HCT116 (cell line): ENCODE results near the gene ADGRD1. TPM values are rescaled to one million over a fixed set of nuclear protein-coding genes. Genes with fewer than 3 reads are reported as not detected.

Source experiments
- ATAC-seq: fragments of 200-7000 bp; cut with Tn5 transposase; 2 replicates; pipeline ENCODE4 v1.9.1; 2020; ENCODE audit warnings: mild to moderate bottlenecking, moderate library complexity
- BruUV-seq: library from RNA; stranded (reverse); fragments of 400-500 nt; replicated peaks from 2 replicates; lab custom pipeline; 2021; lab: Mats Ljungman, UMichigan
- CTCF ChIA-PET: fragments of 300-600 bp; sonication (Branson Sonifier 250); formaldehyde crosslinking; loops from one replicate; lab custom pipeline; 2021; ENCODE audit warnings: antibody characterized with exemption; lab: Charles Lee
- POLR2A ChIA-PET: fragments of 300-600, 350-600 bp; sonication (Branson Sonifier 250); formaldehyde crosslinking; loops from one replicate; lab custom pipeline; 2021; ENCODE audit warnings: antibody characterized with exemption; lab: Charles Lee
- RAD21 ChIA-PET, 2 experiments: fragments of 300-600 bp; sonication (Branson Sonifier 250); formaldehyde crosslinking; loops; one replicate each; lab custom pipeline; 2023; ENCODE audit warnings: low total read pairs in 2 of 2; ENCODE audit not compliant: uncharacterized antibody in 2 of 2, unreplicated experiment in 2 of 2, low non-redundant PET in 1 of 2; lab: Charles Lee
- DNase-seq: peaks from one replicate; pipeline ENCODE4 v3.0.0-alpha.2; 2010; ENCODE audit warnings: low read depth, low spot score
- H2AFZ ChIP-seq: fragments of 200-600 bp; shearing (Covaris generic), sonication (generic); 2 replicates; pipeline ENCODE4 v1.6.1; 2017; ENCODE audit warnings: low read depth, mixed run types, mixed read lengths, antibody characterized with exemption, low read length; ENCODE audit not compliant: poor library complexity, severe bottlenecking
- H3K27ac ChIP-seq: 2 replicates; pipeline ENCODE4 v1.5.1; 2012; ENCODE audit warnings: low read depth, low read length
- H3K27me3 ChIP-seq: fragments of 200-600 bp; sonication (generic); 2 replicates; pipeline ENCODE4 v1.6.1; 2016; ENCODE audit warnings: mixed run types, low read length, mixed read lengths; ENCODE audit not compliant: insufficient read depth
- H3K36me3 ChIP-seq, 2 experiments: fragments of 200-500 bp in 1 of 2; fragments of 200-600 bp in 1 of 2; sonication (Bioruptor generic) in 1 of 2; sonication (generic) in 1 of 2; 2 replicates each; pipeline versions ENCODE4 v1.5.1 to v1.6.1; 2014 to 2016; ENCODE audit warnings: low read length in 2 of 2, inconsistent platforms in 1 of 2, mixed read lengths in 1 of 2, mixed run types in 1 of 2; ENCODE audit not compliant: insufficient read depth in 2 of 2, control insufficient read depth in 1 of 2
- H3K4me1 ChIP-seq, 2 experiments: fragments of 200-600 bp in 1 of 2; sonication (generic) in 1 of 2; 2 replicates each; pipeline versions ENCODE4 v1.5.1 to v1.6.1; 2012 to 2017; ENCODE audit warnings: low read length in 2 of 2, inconsistent platforms in 1 of 2, mild to moderate bottlenecking in 1 of 2, mixed read lengths in 1 of 2, mixed run types in 1 of 2, moderate library complexity in 1 of 2; ENCODE audit not compliant: insufficient read depth in 2 of 2, control insufficient read depth in 1 of 2
- H3K4me2 ChIP-seq: fragments of 200-600 bp; sonication (generic); 2 replicates; pipeline ENCODE4 v1.6.1; 2017; ENCODE audit warnings: mixed run types, low read length, mixed read lengths
- H3K4me3 ChIP-seq, 2 experiments: fragments of 200-600 bp in 1 of 2; sonication (generic) in 1 of 2; replicated peaks in 1 of 2; 2 replicates each; pipeline ENCODE4 v1.5.1; 2011 to 2016; ENCODE audit warnings: low read length in 2 of 2, control low read depth in 1 of 2, low read depth in 1 of 2, mild to moderate bottlenecking in 1 of 2, mixed read lengths in 1 of 2, mixed run types in 1 of 2
- H3K79me2 ChIP-seq: fragments of 200-600 bp; sonication (generic); 2 replicates; pipeline ENCODE4 v1.6.1; 2017; ENCODE audit warnings: mild to moderate bottlenecking, mixed run types, low read length, moderate library complexity, mixed read lengths; ENCODE audit not compliant: insufficient read depth
- H3K9ac ChIP-seq: fragments of 200-600 bp; sonication (generic); 2 replicates; pipeline ENCODE4 v1.6.1; 2016; ENCODE audit warnings: low read length, mixed read lengths
- H3K9me2 ChIP-seq: fragments of 200-600 bp; sonication (generic), shearing (Covaris generic); 2 replicates; pipeline ENCODE4 v1.6.1; 2017; ENCODE audit warnings: mixed run types, mild to moderate bottlenecking, moderate library complexity; ENCODE audit not compliant: insufficient read depth
- H3K9me3 ChIP-seq, 2 experiments: fragments of 200-500 bp in 1 of 2; fragments of 200-600 bp in 1 of 2; sonication (Bioruptor generic) in 1 of 2; sonication (generic) in 1 of 2; 2 replicates each; pipeline ENCODE4 v1.6.1; 2014 to 2017; ENCODE audit warnings: low read length in 2 of 2, mixed read lengths in 2 of 2, inconsistent platforms in 1 of 2, low read depth in 1 of 2, mild to moderate bottlenecking in 1 of 2, mixed run types in 1 of 2, moderate library complexity in 1 of 2; ENCODE audit not compliant: control insufficient read depth in 1 of 2, insufficient read depth in 1 of 2
- H4K20me1 ChIP-seq: fragments of 200-600 bp; sonication (generic), shearing (Covaris generic); 2 replicates; pipeline ENCODE4 v1.6.1; 2017; ENCODE audit warnings: mixed run types, mild to moderate bottlenecking, moderate library complexity; ENCODE audit not compliant: insufficient read depth
- CTCF ChIP-seq, 3 experiments: fragments of 200-600 bp in 1 of 3; sonication (generic) in 1 of 3; IDR thresholded peaks in 2 of 3; conservative IDR thresholded peaks in 1 of 3; 2 replicates each; pipeline ENCODE4 v1.5.1; 2012 to 2017; ENCODE audit warnings: low read depth in 2 of 3, low read length in 2 of 3, antibody characterized with exemption in 1 of 3, borderline replicate concordance in 1 of 3, control low read depth in 1 of 3, mild to moderate bottlenecking in 1 of 3, mixed read lengths in 1 of 3, mixed run types in 1 of 3, moderate library complexity in 1 of 3; ENCODE audit not compliant: insufficient read depth in 1 of 3
- EZH2 ChIP-seq: fragments of 200-600 bp; sonication (generic); IDR thresholded peaks from 2 replicates; pipeline ENCODE4 v1.6.1; 2017; ENCODE audit warnings: antibody characterized with exemption, mixed run types
- RAD21 ChIP-seq: IDR thresholded peaks from 2 replicates; pipeline ENCODE4 v1.6.1; 2012; ENCODE audit warnings: low read depth, mild to moderate bottlenecking
- intact Hi-C: fragments of 100-400 bp; cut with micrococcal nuclease; formaldehyde crosslinking; loops from 2 replicates; pipeline ENCODE4 v1.10.0; 2022
- total RNA-seq: library from RNA; stranded (reverse); gene quantifications from one replicate; pipeline ENCODE4 v1.2.1, GENCODE V29; 2021; ENCODE audit not compliant: unreplicated experiment

Gene ADGRD1
- total RNA-seq, 1 experiment from 2014 or later = 0.44 TPM

GRCh38 chr12:131116468-131117117 lies 162.9 kb downstream of the ADGRD1 start:
- no peak overlapping the region for H3K4me3 ChIP-seq
- DNase-seq (no peak), ATAC-seq (peak; percentile 84)
- no TSS peak for BruUV-seq
- TF ChIP-seq RAD21 (peak; percentile 78), EZH2 (no peak), CTCF (IDR thresholded peaks at IDR 0.05 in 2 of 3, conservative IDR thresholded peaks at IDR 0.05 in 1 of 3; ENCODE audit: borderline replicate concordance in 1 of 3, insufficient read depth in 1 of 3, low read depth in 2 of 3, low read length in 2 of 3) (peak; percentile 62 to 74 (median 71))
- no peaks in the 10 kb centered on the region for H3K79me2 ChIP-seq
- intact Hi-C loops = no loop called here
- H3K4me1 ChIP-seq = peaks cover 0 to 11% of the 10 kb centered on the region in 2 experiments; a peak in 2 of 4 replicates
- H3K4me2 ChIP-seq = no peak overlapping the region
- CTCF ChIA-PET = interaction anchor here (0.8 to 4.1 kb wide), 6 partner anchors 10 to 714 kb away, joined by 3 to 21 read pairs (median 4); no protein-coding TSS in a partner anchor
- no peak overlapping the region for H3K9ac ChIP-seq
- H3K9me2 ChIP-seq = no peaks in the 10 kb centered on the region
- H3K9me3 ChIP-seq = no peaks in the 10 kb centered on the region
- H2AFZ ChIP-seq = no peak overlapping the region
- POLR2A ChIA-PET = no interaction called here
- no peaks in the 10 kb centered on the region for H4K20me1 ChIP-seq
- no peak overlapping the region for H3K27ac ChIP-seq
- RAD21 ChIA-PET = interaction anchor here (1.3 to 2.6 kb wide), 4 partner anchors 16 to 338 kb away, joined by 3 to 10 read pairs (median 6); no protein-coding TSS in a partner anchor
- no peaks in the 10 kb centered on the region for H3K27me3 ChIP-seq
- no peaks in the 10 kb centered on the region for H3K36me3 ChIP-seq
